Transverse colon (tissue), 3 donors: ENCODE measurements around the gene MSMO1.

Source experiments
- CTCF ChIP-seq, 5 experiments: fragments of 200-600 bp in 3 of 5; fragments of 450-650 bp in 2 of 5; sonication (generic) in 3 of 5; IDR thresholded peaks; 1 replicate in 2 of 5; 2 replicates in 3 of 5; pipeline ENCODE4 v1.5.1; 2016 to 2017; ENCODE audit warnings: antibody characterized with exemption in 5 of 5, inconsistent platforms in 3 of 5, mild to moderate bottlenecking in 2 of 5, moderate library complexity in 1 of 5
- EP300 ChIP-seq: sonication (generic); formaldehyde crosslinking; IDR thresholded peaks from one replicate; pipeline ENCODE4 v1.6.1; 2017; ENCODE audit warnings: antibody characterized with exemption, low read depth
- POLR2A ChIP-seq: fragments of 450-650 bp; IDR thresholded peaks from one replicate; pipeline ENCODE4 v1.6.1; 2016; ENCODE audit warnings: antibody characterized with exemption, mild to moderate bottlenecking, moderate library complexity

- no peak for TF ChIP-seq POLR2A
- no peak for TF ChIP-seq CTCF (IDR thresholded peaks at IDR 0.05)
- no peak for TF ChIP-seq EP300
Measured at GRCh38 chr4:165297626-165298025, 29.8 kb upstream of the MSMO1 start.
